Brain microvascular endothelial cell (primary cell): ENCODE measurements around the gene PCDHGA9.
A peak's percentile ranks its signal among the peaks of the same experiment; 100 is the strongest.
"Not testable (repeated sequence)": the region's sequence is repeated elsewhere in the genome, so short reads cannot be mapped to it uniquely, and the experiment has no call there.

Experiments
- DNase-seq: peaks from one replicate; pipeline ENCODE4 v3.0.0-alpha.2; 2020
- H3K27ac ChIP-seq: fragments of 250-450 bp; sonication (Bioruptor Pico); 2 replicates; pipeline ENCODE4 v1.5.1; 2020; ENCODE audit warnings: mild to moderate bottlenecking, moderate library complexity
- H3K27me3 ChIP-seq: fragments of 250-450 bp; sonication (Bioruptor Pico); replicated peaks from 2 replicates; pipeline ENCODE4 v1.5.1; 2020; ENCODE audit warnings: mild to moderate bottlenecking
- H3K36me3 ChIP-seq: fragments of 250-450 bp; sonication (Bioruptor Pico); replicated peaks from 2 replicates; pipeline ENCODE4 v1.5.1; 2020; ENCODE audit warnings: mild to moderate bottlenecking
- H3K4me3 ChIP-seq: 2 replicates; pipeline ENCODE4 v1.5.1; 2011; ENCODE audit warnings: low read depth, mild to moderate bottlenecking, control low read depth, low read length, moderate library complexity
- CTCF ChIP-seq: IDR thresholded peaks from 2 replicates; pipeline ENCODE4 v1.5.1; 2011; ENCODE audit warnings: low read depth, mild to moderate bottlenecking, moderate library complexity, low read length, control low read depth, inconsistent platforms; ENCODE audit errors: missing control alignments
- in situ Hi-C: cut with HindIII; loops from 2 replicates; pipeline ENCODE4 v1.10.0; 2017; ENCODE audit warnings: low sequenced_read_pairs, low pct_ligation_motif_present

PCDHGA9 gene

GRCh38 chr5:141430332-141431113 is 27.9 kb downstream of the PCDHGA9 start, which contains the start of gene PCDHGA12:
Gene PCDHGA12, plus strand, starts transcription at chr5:141430507. Its CDS starts 253 bp downstream, at chr5:141430760.
- peak; percentile 87 for DNase-seq
- no peaks in the 10 kb centered on the region for H3K36me3 ChIP-seq
- in situ Hi-C loops, result no loop called here
- H3K27me3 ChIP-seq, result no peaks in the 10 kb centered on the region
- TF ChIP-seq CTCF, result peak; percentile 76
- H3K27ac ChIP-seq, result peak within 1 kb of the TSS; percentile 15
- H3K4me3 ChIP-seq, result peak within 1 kb of the TSS; percentile 55

DNA sequence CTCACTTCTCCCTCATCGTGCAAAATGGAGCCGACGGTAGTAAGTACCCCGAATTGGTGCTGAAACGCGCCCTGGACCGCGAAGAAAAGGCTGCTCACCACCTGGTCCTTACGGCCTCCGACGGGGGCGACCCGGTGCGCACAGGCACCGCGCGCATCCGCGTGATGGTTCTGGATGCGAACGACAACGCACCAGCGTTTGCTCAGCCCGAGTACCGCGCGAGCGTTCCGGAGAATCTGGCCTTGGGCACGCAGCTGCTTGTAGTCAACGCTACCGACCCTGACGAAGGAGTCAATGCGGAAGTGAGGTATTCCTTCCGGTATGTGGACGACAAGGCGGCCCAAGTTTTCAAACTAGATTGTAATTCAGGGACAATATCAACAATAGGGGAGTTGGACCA is 28.7 kb downstream of the PCDHGA9 start:
- peak overlapping the region; percentile 55 for H3K4me3 ChIP-seq
- DNase-seq, result no peak
- H3K27ac ChIP-seq, result no peak overlapping the region
- in situ Hi-C loops, result no loop called here
- no peaks in the 10 kb centered on the region for H3K36me3 ChIP-seq
- no peak for TF ChIP-seq CTCF
- H3K27me3 ChIP-seq, result no peaks in the 10 kb centered on the region

- H3K27me3 ChIP-seq, in situ Hi-C loops, H3K36me3 ChIP-seq, DNase-seq, H3K27ac ChIP-seq, H3K4me3 ChIP-seq: not testable (repeated sequence)
Observed at GRCh38 chr5:141432308-141432707, 29.7 kb downstream of the PCDHGA9 start.

DNA sequence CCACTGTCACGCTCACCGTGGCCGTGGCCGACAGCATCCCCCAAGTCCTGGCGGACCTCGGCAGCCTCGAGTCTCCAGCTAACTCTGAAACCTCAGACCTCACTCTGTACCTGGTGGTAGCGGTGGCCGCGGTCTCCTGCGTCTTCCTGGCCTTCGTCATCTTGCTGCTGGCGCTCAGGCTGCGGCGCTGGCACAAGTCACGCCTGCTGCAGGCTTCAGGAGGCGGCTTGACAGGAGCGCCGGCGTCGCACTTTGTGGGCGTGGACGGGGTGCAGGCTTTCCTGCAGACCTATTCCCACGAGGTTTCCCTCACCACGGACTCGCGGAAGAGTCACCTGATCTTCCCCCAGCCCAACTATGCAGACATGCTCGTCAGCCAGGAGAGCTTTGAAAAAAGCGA is 30.1 kb downstream of the PCDHGA9 start:
- DNase-seq, H3K27me3 ChIP-seq, H3K36me3 ChIP-seq, H3K27ac ChIP-seq, in situ Hi-C loops, H3K4me3 ChIP-seq: not testable (repeated sequence)

GRCh38 chr5:141434006-141434405 is 31.4 kb downstream of the PCDHGA9 start:
- H3K36me3 ChIP-seq, result no peaks in the 10 kb centered on the region
- H3K27ac ChIP-seq, result no peak overlapping the region
- no peak for TF ChIP-seq CTCF
- no peak overlapping the region for H3K4me3 ChIP-seq
- DNase-seq, result no peak
- H3K27me3 ChIP-seq, result no peaks in the 10 kb centered on the region
- in situ Hi-C loops, result no loop called here

- Histone ChIP-seq H3K27me3 (no peaks in the 10 kb centered on the region), H3K27ac (no peak overlapping the region), H3K4me3 (no peak overlapping the region), H3K36me3 (no peaks in the 10 kb centered on the region)
- TF ChIP-seq CTCF, result no peak
- in situ Hi-C loops, result no loop called here
- no peak for DNase-seq
Observed at GRCh38 chr5:141437221-141437620, 34.6 kb downstream of the PCDHGA9 start.
